Heart left ventricle (tissue), 16 donors: Measurements from ENCODE around the gene CFHR2. TPM values are rescaled to one million over a fixed set of nuclear protein-coding genes. Genes with fewer than 3 reads are reported as not detected.
A peak's percentile ranks its signal among the peaks of the same experiment; 100 is the strongest.
"Not testable (repeated sequence)": the region's sequence is repeated elsewhere in the genome, so short reads cannot be mapped to it uniquely, and the experiment has no call there.

Experiments used
- ATAC-seq, 4 donors: fragments of 200-7000 bp; cut with Tn5 transposase; one replicate each; pipeline ENCODE4 v1.9.1; 2020 to 2022; ENCODE audit warnings: moderate library complexity in 4 of 4, mild to moderate bottlenecking in 3 of 4, moderate number of reproducible peaks in 1 of 4
- DNase-seq, 5 donors: peaks; one replicate each; pipeline ENCODE4 v3.0.0-alpha.2; 2020
- H3K27ac ChIP-seq, 12 donors: fragments of 200-600 bp; sonication (generic) in 4 of 12; one replicate each; pipeline versions ENCODE4 v1.5.0 to v1.8.0; 2016 to 2022; ENCODE audit warnings: mild to moderate bottlenecking in 2 of 12
- H3K27me3 ChIP-seq, 9 donors: fragments of 200-600 bp; sonication (generic) in 2 of 9; one replicate each; pipeline versions ENCODE4 v1.5.1 to v1.8.0; 2016 to 2022; ENCODE audit warnings: mild to moderate bottlenecking in 3 of 9
- H3K36me3 ChIP-seq, 9 donors: fragments of 200-600 bp; sonication (generic) in 2 of 9; one replicate each; pipeline versions ENCODE4 v1.5.0 to v1.8.0; 2018 to 2022; ENCODE audit warnings: mild to moderate bottlenecking in 2 of 9
- H3K4me1 ChIP-seq, 12 donors: fragments of 200-600 bp; sonication (generic) in 4 of 12; one replicate each; pipeline versions ENCODE4 v1.5.0 to v1.8.0; 2016 to 2022; ENCODE audit warnings: mild to moderate bottlenecking in 3 of 12
- H3K4me3 ChIP-seq, 12 donors: fragments of 200-600 bp; sonication (generic) in 4 of 12; one replicate each; pipeline versions ENCODE4 v1.5.0 to v1.8.0; 2017 to 2022; ENCODE audit warnings: mild to moderate bottlenecking in 9 of 12, moderate library complexity in 4 of 12
- H3K9me3 ChIP-seq, 12 donors: fragments of 200-600 bp; sonication (generic) in 4 of 12; one replicate each; pipeline versions ENCODE4 v1.5.0 to v1.8.0; 2016 to 2022; ENCODE audit warnings: mild to moderate bottlenecking in 1 of 12
- POLR2A ChIP-seq, 2 donors: fragments of 450-650 bp; IDR thresholded peaks; one replicate each; pipeline ENCODE4 v1.6.1; 2017; ENCODE audit warnings: antibody characterized with exemption in 2 of 2, mild to moderate bottlenecking in 2 of 2, moderate library complexity in 2 of 2
- WGBS, 4 donors: extraction: QIAGEN DNeasy Blood & Tissue Kit in 2 of 4; methylation state at CpG; one replicate each; pipeline versions ENCODE4 v1.1.5 to v1.1.7; 2013 to 2018; 5-methylcytosine and 5-hydroxymethylcytosine counted together
- intact Hi-C, 10 donors: fragments of 100-400 bp; cut with DNase I; formaldehyde crosslinking; loops; one replicate each; pipeline versions ENCODE4 v1.11.1 to v1.14.2; 2022
- polyA plus RNA-seq, 2 donors: library from polyadenylated mRNA; stranded (reverse); fragments of 200-250 nt; gene quantifications; one replicate each; pipeline ENCODE4 v1.2.3, GENCODE V29; 2013
- total RNA-seq, 9 donors: library from RNA; depleted of rRNA in 2 of 9; stranded (reverse); fragments of >200 nt in 2 of 9; fragmentation: NEBNext Ultra II Directional in 3 of 9; extraction: Animal tissue kit (Norgen Biotek cat#: 25700) in 3 of 9; gene quantifications; one replicate each; pipeline versions ENCODE4 v1.1.0 to v1.2.4, GENCODE V29; 2016 to 2023
- TF ChIP-seq, protein P1 (sequence below), 12 donors: fragments of 200-600 bp; sonication (generic) in 4 of 12; IDR thresholded peaks; one replicate each; pipeline versions ENCODE4 v1.5.0 to v1.8.0; 2018 to 2022; ENCODE audit warnings: antibody characterized with exemption in 12 of 12, mild to moderate bottlenecking in 5 of 12
- donor health status: ischemic (EF 13 %, LVEDD 7.1; RV severe dilation, severe dysfunction).
- donor health status: healthy with polysubstance abuse.
- donor health status: DM: no; HTN: yes; CAD: no.
- donor health status: DM: no; HTN: no; CAD: no.
- donor health status: ischemic (EF 25% LVEDD 6.9; RV normal size, moderate dysfunction).
- donor health status: ischemic (EF 25% LVEDD 5.7; RV mildly dilated, moderate dysfunction).
- donor health status: healthy.
- donor health status: DM: yes; HTN: yes; CAD: no.
- donor health status: ischemic (EF 35%, LVEDD 5.7; RV mildly dilated, moderate dysfunction).
- donor health status: nonischemic (EF 11% LVEDD 7.7; RV severe dilation, severe dysfunction).
- donor health status: DM: yes; HTN: yes; CAD: no.
- donor health status: PGD.
- donor health status: ischemic (EF 29% LVEDD 5.4; RV normal size, mild dysfunction).
- donor health status: nonischemic (EF 23%, LVEDD 6.1; RV moderate dilation, normal function).

CFHR2 gene
- total and polyA plus RNA-seq, 11 donors = not detected

DNA sequence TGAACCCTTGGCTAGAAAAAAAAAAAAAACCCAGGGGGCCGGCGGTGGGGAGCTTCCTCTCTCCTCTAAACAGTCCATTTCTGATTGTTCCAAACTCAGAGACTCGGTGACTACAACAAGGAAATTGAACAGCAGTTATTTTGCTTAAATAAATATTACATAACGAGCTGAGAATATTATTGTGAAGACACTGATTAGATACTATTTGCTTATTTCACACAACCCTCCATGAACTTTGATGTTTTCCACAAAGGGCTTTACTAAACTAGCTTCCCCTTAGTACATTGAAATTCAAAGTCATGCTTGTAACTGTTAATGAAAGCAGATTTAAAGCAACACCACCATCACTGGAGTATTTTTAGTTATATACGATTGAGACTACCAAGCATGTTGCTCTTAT lies 33.7 kb downstream of the CFHR2 start, which contains the start of gene CFHR5:
TSS of gene CFHR5 (plus strand) at position 279 of the 400 bp plus-strand sequence. CDS start at position 388, 109 bp downstream.
- Histone ChIP-seq H3K9me3 (no peaks in the 10 kb centered on the region), H3K27ac (no peak within 1 kb of the TSS), H3K4me3 (no peak within 1 kb of the TSS), H3K4me1 (no peaks in the 10 kb centered on the region), H3K27me3 (no peaks in the 10 kb centered on the region), H3K36me3 (no peaks in the 10 kb centered on the region)
- no peak for TF ChIP-seq POLR2A (IDR thresholded peaks at IDR 0.05)
- TF ChIP-seq, protein P1, sequence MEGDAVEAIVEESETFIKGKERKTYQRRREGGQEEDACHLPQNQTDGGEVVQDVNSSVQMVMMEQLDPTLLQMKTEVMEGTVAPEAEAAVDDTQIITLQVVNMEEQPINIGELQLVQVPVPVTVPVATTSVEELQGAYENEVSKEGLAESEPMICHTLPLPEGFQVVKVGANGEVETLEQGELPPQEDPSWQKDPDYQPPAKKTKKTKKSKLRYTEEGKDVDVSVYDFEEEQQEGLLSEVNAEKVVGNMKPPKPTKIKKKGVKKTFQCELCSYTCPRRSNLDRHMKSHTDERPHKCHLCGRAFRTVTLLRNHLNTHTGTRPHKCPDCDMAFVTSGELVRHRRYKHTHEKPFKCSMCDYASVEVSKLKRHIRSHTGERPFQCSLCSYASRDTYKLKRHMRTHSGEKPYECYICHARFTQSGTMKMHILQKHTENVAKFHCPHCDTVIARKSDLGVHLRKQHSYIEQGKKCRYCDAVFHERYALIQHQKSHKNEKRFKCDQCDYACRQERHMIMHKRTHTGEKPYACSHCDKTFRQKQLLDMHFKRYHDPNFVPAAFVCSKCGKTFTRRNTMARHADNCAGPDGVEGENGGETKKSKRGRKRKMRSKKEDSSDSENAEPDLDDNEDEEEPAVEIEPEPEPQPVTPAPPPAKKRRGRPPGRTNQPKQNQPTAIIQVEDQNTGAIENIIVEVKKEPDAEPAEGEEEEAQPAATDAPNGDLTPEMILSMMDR (IDR thresholded peaks at IDR 0.05) = no peak
- 45 to 56% (median 53%) methylated on average over 5 of the region's 5 CpGs for WGBS, 4 donors
- DNase-seq (no peak), ATAC-seq (no peak)
- intact Hi-C loops = no loop called here

DNA sequence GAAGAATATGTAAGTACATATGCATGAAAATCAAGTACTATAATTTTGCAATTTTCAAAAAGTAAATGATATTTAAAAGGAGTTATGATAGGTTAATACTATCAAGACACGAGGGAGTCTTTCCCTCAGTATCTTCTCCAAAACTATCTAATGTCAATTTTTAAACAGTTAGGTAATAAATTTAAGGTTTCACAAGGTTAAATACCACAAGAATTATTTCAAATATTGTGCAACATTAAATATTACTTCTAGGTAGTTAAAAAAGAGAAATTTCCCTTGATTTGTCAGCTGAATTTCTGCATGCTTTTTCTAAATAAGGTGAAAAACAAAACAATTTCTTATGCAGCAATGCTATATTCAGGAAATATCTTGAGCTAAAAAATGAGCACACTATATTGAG lies 37.3 kb downstream of the CFHR2 start:
- Histone ChIP-seq H3K36me3 (no peaks in the 10 kb centered on the region), H3K27me3 (no peaks in the 10 kb centered on the region), H3K9me3 (no peaks in the 10 kb centered on the region), H3K4me3 (no peak overlapping the region), H3K4me1 (no peaks in the 10 kb centered on the region), H3K27ac (no peak overlapping the region)
- intact Hi-C loops = no loop called here
- 82 to 88% (median 86%) methylated on average over 1 of the region's 1 CpG for WGBS, 4 donors
- ATAC-seq (no peak), DNase-seq (no peak)
- TF ChIP-seq, protein P1 (IDR thresholded peaks at IDR 0.05) = no peak
- TF ChIP-seq POLR2A (IDR thresholded peaks at IDR 0.05) = no peak

DNA sequence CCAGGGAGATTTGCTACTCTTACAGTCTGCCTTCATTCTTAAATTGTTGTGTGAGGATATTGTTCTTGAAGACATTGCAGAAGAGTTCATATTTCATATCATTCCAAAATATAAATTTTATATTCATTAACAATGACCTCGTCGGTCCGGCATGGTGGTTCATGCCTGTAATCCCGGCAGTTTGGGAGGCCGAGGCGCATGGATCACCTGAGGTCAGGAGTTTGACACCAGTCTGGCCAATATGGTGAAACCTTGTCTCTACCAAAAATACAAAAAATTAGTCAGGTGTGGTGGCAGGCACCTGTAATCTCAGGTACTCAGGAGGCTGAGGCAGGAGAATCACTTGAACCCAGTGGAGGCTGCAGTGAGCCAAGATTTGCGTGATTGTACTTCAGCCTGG lies 38.7 kb downstream of the CFHR2 start:
- H3K9me3 ChIP-seq, H3K36me3 ChIP-seq, DNase-seq, intact Hi-C loops, H3K4me3 ChIP-seq, H3K27ac ChIP-seq, H3K27me3 ChIP-seq, H3K4me1 ChIP-seq, ATAC-seq: not testable (repeated sequence)
- 89 to 94% (median 90%) methylated on average over 7 of the region's 7 CpGs for WGBS, 4 donors

DNA sequence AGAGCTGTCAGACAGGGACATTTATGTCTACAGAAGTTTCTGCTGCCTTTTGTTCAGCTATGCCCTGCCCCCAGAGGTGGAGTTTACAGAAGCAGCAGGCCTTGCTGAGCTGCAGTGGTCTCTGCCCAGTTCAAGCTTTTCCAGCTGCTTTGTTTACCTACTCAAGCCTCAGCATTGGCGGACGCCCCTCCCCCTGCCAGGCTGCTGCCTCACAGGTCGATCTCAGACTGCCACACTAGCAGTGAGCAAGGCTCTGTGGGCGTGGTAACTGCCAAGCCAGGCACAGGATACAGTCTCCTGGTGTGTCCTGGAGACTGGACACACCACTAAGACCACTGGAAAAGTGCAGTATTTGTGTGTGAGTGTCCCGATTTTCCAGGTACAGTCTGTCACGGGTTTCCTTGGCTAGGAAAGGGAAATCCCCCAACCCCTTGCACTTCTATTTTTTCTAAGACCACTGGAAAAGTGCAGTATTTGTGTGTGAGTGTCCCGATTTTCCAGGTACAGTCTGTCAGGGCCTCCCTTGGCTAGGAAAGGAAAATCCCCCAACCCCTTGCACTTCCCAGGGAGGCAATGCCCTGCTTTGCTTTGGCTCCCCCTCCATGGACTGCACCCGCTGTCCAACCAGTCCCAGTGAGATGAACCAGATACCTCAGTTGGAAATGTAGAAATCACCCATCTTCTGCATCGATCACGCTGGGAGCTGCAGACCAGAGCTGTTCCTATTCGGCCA lies 48.5 kb downstream of the CFHR2 start:
- H3K4me1 ChIP-seq, H3K9me3 ChIP-seq, intact Hi-C loops, H3K27me3 ChIP-seq, ATAC-seq, H3K4me3 ChIP-seq, H3K36me3 ChIP-seq, H3K27ac ChIP-seq: not testable (repeated sequence)
- DNase-seq = peak in 1 of 5 donors; percentile 51
- 63 to 83% (median 65%) methylated on average over 7 to 11 of the region's 11 CpGs for WGBS, 4 donors

DNA sequence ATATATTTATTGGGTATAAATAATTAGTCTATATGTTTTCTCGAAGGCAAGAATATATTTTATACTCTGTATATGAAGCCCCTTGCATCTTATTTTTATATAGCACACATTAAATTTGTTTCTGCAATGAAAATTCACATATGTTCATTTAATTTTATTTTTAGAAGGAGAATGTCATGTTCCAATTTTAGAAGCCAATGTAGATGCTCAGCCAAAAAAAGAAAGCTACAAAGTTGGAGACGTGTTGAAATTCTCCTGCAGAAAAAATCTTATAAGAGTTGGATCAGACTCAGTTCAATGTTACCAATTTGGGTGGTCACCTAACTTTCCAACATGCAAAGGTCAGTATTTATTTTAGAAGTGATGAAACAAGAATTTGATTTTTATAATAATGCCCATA lies 50.4 kb downstream of the CFHR2 start:
- TF ChIP-seq POLR2A (IDR thresholded peaks at IDR 0.05) = no peak
- TF ChIP-seq, protein P1 (IDR thresholded peaks at IDR 0.05) = no peak
- DNase-seq = no peak
- no peak overlapping the region for H3K4me3 ChIP-seq
- H3K27me3 ChIP-seq = no peaks in the 10 kb centered on the region
- 43 to 56% (median 48%) methylated on average over 2 of the region's 2 CpGs for WGBS, 4 donors
- intact Hi-C loops = no loop called here
- no peaks in the 10 kb centered on the region for H3K4me1 ChIP-seq
- no peaks in the 10 kb centered on the region for H3K9me3 ChIP-seq
- ATAC-seq = no peak
- H3K27ac ChIP-seq = no peak overlapping the region
- no peaks in the 10 kb centered on the region for H3K36me3 ChIP-seq
